SK-N-SH treated with all-trans-retinoic acid at 6 μM for 48 hours (cell line): ENCODE data around the gene C3orf22.

Experiments
- ATAC-seq: fragments of 200-7000 bp; cut with Tn5 transposase; 3 replicates; pipeline ENCODE4 v1.9.1; 2020; ENCODE audit warnings: mild to moderate bottlenecking, moderate library complexity
- ARNTL ChIP-seq: fragments of 450-650 bp; formaldehyde crosslinking; IDR thresholded peaks from 2 replicates; pipeline ENCODE4 v1.5.0; 2020; ENCODE audit warnings: low read depth, mild to moderate bottlenecking, moderate library complexity, borderline replicate concordance
- BACH2 ChIP-seq: fragments of 250-450 bp; sonication (Bioruptor Pico); IDR thresholded peaks from 2 replicates; pipeline ENCODE4 v1.9.0; 2021; ENCODE audit warnings: mild to moderate bottlenecking, borderline replicate concordance
- CSDC2 ChIP-seq: fragments of 250-450 bp; sonication (Bioruptor Pico); IDR thresholded peaks from 2 replicates; pipeline ENCODE4 v1.5.0; 2020; ENCODE audit warnings: mild to moderate bottlenecking, moderate library complexity
- CSRNP3 ChIP-seq: fragments of 250-450 bp; sonication (Bioruptor Pico); IDR thresholded peaks from 2 replicates; pipeline ENCODE4 v1.5.1; 2021; ENCODE audit warnings: mild to moderate bottlenecking, moderate library complexity
- ESRRG ChIP-seq: fragments of 250-450 bp; sonication (Bioruptor Pico); IDR thresholded peaks from 2 replicates; pipeline ENCODE4 v1.6.1; 2021; ENCODE audit warnings: mild to moderate bottlenecking
- GLIS3 ChIP-seq: fragments of 250-450 bp; sonication (Bioruptor Pico); IDR thresholded peaks from 2 replicates; pipeline ENCODE4 v1.5.0; 2020; ENCODE audit warnings: mild to moderate bottlenecking, moderate library complexity
- ISL1 ChIP-seq: fragments of 250-450 bp; sonication (Bioruptor Pico); IDR thresholded peaks from 2 replicates; pipeline ENCODE4 v2.1.2; 2022; ENCODE audit warnings: mild to moderate bottlenecking, moderate library complexity
- OSR1 ChIP-seq: fragments of 250-450 bp; sonication (Bioruptor Pico); IDR thresholded peaks from 2 replicates; pipeline ENCODE4 v1.8.0; 2022; ENCODE audit warnings: moderate library complexity, mild to moderate bottlenecking, inconsistent platforms
- PATZ1 ChIP-seq: fragments of 250-450 bp; sonication (Bioruptor Pico); IDR thresholded peaks from 2 replicates; pipeline ENCODE4 v1.8.0; 2020; ENCODE audit warnings: mild to moderate bottlenecking, moderate library complexity, borderline replicate concordance
- POU6F1 ChIP-seq: fragments of 250-450 bp; sonication (Bioruptor Pico); IDR thresholded peaks from 2 replicates; pipeline ENCODE4 v1.8.0; 2021; ENCODE audit warnings: low read depth, mild to moderate bottlenecking, moderate library complexity, borderline replicate concordance
- SNAI2 ChIP-seq: fragments of 250-450 bp; sonication (Bioruptor Pico); IDR thresholded peaks from 2 replicates; pipeline ENCODE4 v1.5.0; 2020; ENCODE audit warnings: mild to moderate bottlenecking, moderate library complexity
- TCF4 ChIP-seq: fragments of 250-450 bp; sonication (Bioruptor Pico); IDR thresholded peaks from 2 replicates; pipeline ENCODE4 v1.8.0; 2021; ENCODE audit warnings: mild to moderate bottlenecking, moderate library complexity, borderline replicate concordance
- TOX ChIP-seq: fragments of 250-450 bp; sonication (Bioruptor Pico); IDR thresholded peaks from 2 replicates; pipeline ENCODE4 v1.8.0; 2021; ENCODE audit warnings: mild to moderate bottlenecking, moderate library complexity, borderline replicate concordance
- TSHZ2 ChIP-seq: fragments of 250-450 bp; sonication (Bioruptor Pico); IDR thresholded peaks from 2 replicates; pipeline ENCODE4 v1.5.0; 2020; ENCODE audit warnings: mild to moderate bottlenecking, moderate library complexity
- ZC3H10 ChIP-seq: fragments of 250-450 bp; sonication (Bioruptor Pico); IDR thresholded peaks from 2 replicates; pipeline ENCODE4 v1.5.1; 2021; ENCODE audit warnings: mild to moderate bottlenecking, moderate library complexity
- ZFP3 ChIP-seq: fragments of 250-450 bp; sonication (Bioruptor Pico); IDR thresholded peaks from 2 replicates; pipeline ENCODE4 v1.5.0; 2020; ENCODE audit warnings: mild to moderate bottlenecking, moderate library complexity
- ZFP30 ChIP-seq: fragments of 450-650 bp; formaldehyde crosslinking; IDR thresholded peaks from 2 replicates; pipeline ENCODE4 v1.5.0; 2022; ENCODE audit warnings: mild to moderate bottlenecking, moderate library complexity
- ZNF70 ChIP-seq: fragments of 450-650 bp; formaldehyde crosslinking; IDR thresholded peaks from 2 replicates; pipeline ENCODE4 v1.5.0; 2020; ENCODE audit warnings: mild to moderate bottlenecking, moderate library complexity
- ZNF8 ChIP-seq: fragments of 450-650 bp; formaldehyde crosslinking; IDR thresholded peaks from 2 replicates; pipeline ENCODE4 v1.5.0; 2020; ENCODE audit warnings: mild to moderate bottlenecking, moderate library complexity

Gene C3orf22

GRCh38 chr3:126528419-126528799, 30.3 kb downstream of the C3orf22 start:
- ATAC-seq, result no peak
- TF ChIP-seq BACH2 (CRISPR knock-in tag) (no peak), POU6F1 (no peak), PATZ1 (no peak), OSR1 (CRISPR knock-in tag) (no peak), ZNF70 (CRISPR knock-in tag) (no peak), TSHZ2 (no peak), TCF4 (CRISPR knock-in tag) (no peak)

GRCh38 chr3:126527455-126528211, 31.1 kb downstream of the C3orf22 start:
- TF ChIP-seq ESRRG (CRISPR knock-in tag) (no peak), ZFP3 (CRISPR knock-in tag) (peak; percentile 88), SNAI2 (CRISPR knock-in tag) (no peak), ARNTL (CRISPR knock-in tag) (no peak), ZC3H10 (CRISPR knock-in tag) (no peak), CSRNP3 (CRISPR knock-in tag) (no peak)
- TF ChIP-seq, all 23 proteins: peak for 1
- no peak for ATAC-seq

GRCh38 chr3:126527006-126527405, 31.7 kb downstream of the C3orf22 start:
- no peak for ATAC-seq
- TF ChIP-seq ARNTL (CRISPR knock-in tag) (no peak), ZC3H10 (CRISPR knock-in tag) (no peak), CSDC2 (CRISPR knock-in tag) (no peak), ZFP3 (CRISPR knock-in tag) (no peak), ISL1 (no peak), PATZ1 (no peak), ESRRG (CRISPR knock-in tag) (no peak), ZNF70 (CRISPR knock-in tag) (no peak), TCF4 (CRISPR knock-in tag) (no peak), BACH2 (CRISPR knock-in tag) (no peak), GLIS3 (CRISPR knock-in tag) (no peak), ZNF8 (no peak), CSRNP3 (CRISPR knock-in tag) (no peak), OSR1 (CRISPR knock-in tag) (no peak), POU6F1 (no peak), TSHZ2 (no peak), TOX (CRISPR knock-in tag) (no peak), SNAI2 (CRISPR knock-in tag) (no peak), ZFP30 (CRISPR knock-in tag) (no peak)
